ENCODE results near the gene RPS14.
A peak's percentile ranks its signal among the peaks of the same experiment; 100 is the strongest.

Gene RPS14

GRCh38 chr5:150412319-150413175 is 37.0 kb downstream of the RPS14 start, which contains the start of gene CD74:
Gene CD74 (minus strand): TSS chr5:150412910. CDS start chr5:150412749, 161 bp downstream.
- DNase-seq: no peak

- no peak for DNase-seq
These were observed 38.1 kb downstream of the RPS14 start for GRCh38 chr5:150411245-150411979.

GRCh38 chr5:150410524-150411244 is 38.9 kb downstream of the RPS14 start:
- DNase-seq: peak; percentile 93

- peak; percentile 70 for DNase-seq
These were observed 39.7 kb downstream of the RPS14 start for GRCh38 chr5:150409638-150410523.

GRCh38 chr5:150408231-150408943 is 41.2 kb downstream of the RPS14 start:
- no peak for DNase-seq

- no peak for DNase-seq
These were observed 42.3 kb downstream of the RPS14 start for GRCh38 chr5:150407096-150407720.

GRCh38 chr5:150406723-150407095 is 42.8 kb downstream of the RPS14 start:
- no peak for DNase-seq

- DNase-seq: no peak
These were observed 43.3 kb downstream of the RPS14 start for GRCh38 chr5:150406103-150406722.

GRCh38 chr5:150404941-150405816 is 44.4 kb downstream of the RPS14 start:
- no peak for DNase-seq

GRCh38 chr5:150404535-150404934 is 45.0 kb downstream of the RPS14 start:
- DNase-seq: no peak

GRCh38 chr5:150404121-150404520 is 45.4 kb downstream of the RPS14 start:
- no peak for DNase-seq

GRCh38 chr5:150402901-150403342 is 46.6 kb downstream of the RPS14 start:
- DNase-seq: no peak

- DNase-seq: no peak
These were observed 47.2 kb downstream of the RPS14 start for GRCh38 chr5:150402229-150402773.

- no peak for DNase-seq
These were observed 47.9 kb downstream of the RPS14 start for GRCh38 chr5:150401376-150402228.

GRCh38 chr5:150401076-150401375 is 48.5 kb downstream of the RPS14 start:
- DNase-seq: no peak

GRCh38 chr5:150400316-150401075 is 49.0 kb downstream of the RPS14 start:
- DNase-seq: no peak

GRCh38 chr5:150399524-150400211 is 49.9 kb downstream of the RPS14 start:
- no peak for DNase-seq
